Esophagus muscularis mucosa (tissue), 3 donors: ENCODE measurements around the gene BUB1B.

ENCODE experiments used
- CTCF ChIP-seq, 3 experiments: fragments of 200-600 bp in 2 of 3; fragments of 450-650 bp in 1 of 3; sonication (generic) in 2 of 3; IDR thresholded peaks; one replicate each; pipeline ENCODE4 v1.5.1; 2017 to 2019; ENCODE audit warnings: antibody characterized with exemption in 3 of 3, mild to moderate bottlenecking in 2 of 3, moderate library complexity in 1 of 3
- EP300 ChIP-seq: sonication (generic); formaldehyde crosslinking; IDR thresholded peaks from one replicate; pipeline ENCODE4 v1.6.1; 2017; ENCODE audit warnings: antibody characterized with exemption

- TF ChIP-seq EP300 (no peak), CTCF (IDR thresholded peaks at IDR 0.05) (no peak)
Observed at GRCh38 chr15:40204100-40204499, 43.2 kb downstream of the BUB1B start.
